ENCODE measurements around the gene RAB17.

RAB17 gene

GRCh38 chr2:237549216-237549615 lies 41.3 kb downstream of the RAB17 start:
- Histone ChIP-seq H3K27ac (no peak overlapping the region), H3K4me3 (no peak overlapping the region)
- no peak for TF ChIP-seq CTCF (IDR thresholded peaks at IDR 0.05)
- DNase-seq (ENCODE audit: low spot score): no peak

GRCh38 chr2:237547841-237548416 lies 42.6 kb downstream of the RAB17 start:
- TF ChIP-seq CTCF (IDR thresholded peaks at IDR 0.05): no peak
- Histone ChIP-seq H3K4me3 (no peak overlapping the region), H3K27ac (no peak overlapping the region)
- DNase-seq (ENCODE audit: low spot score): no peak

GRCh38 chr2:237546876-237547395 lies 43.6 kb downstream of the RAB17 start:
- DNase-seq (ENCODE audit: low spot score): no peak
- no peak for TF ChIP-seq CTCF (IDR thresholded peaks at IDR 0.05)
- Histone ChIP-seq H3K27ac (no peak overlapping the region), H3K4me3 (no peak overlapping the region)

- Histone ChIP-seq H3K27ac (no peak overlapping the region), H3K4me3 (no peak overlapping the region)
- no peak for TF ChIP-seq CTCF (IDR thresholded peaks at IDR 0.05)
- no peak for DNase-seq (ENCODE audit: low spot score)
Measured at GRCh38 chr2:237546040-237546875, 44.3 kb downstream of the RAB17 start.

- H3K27ac ChIP-seq: no peak overlapping the region
- TF ChIP-seq CTCF (IDR thresholded peaks at IDR 0.05): no peak
- no peak for DNase-seq (ENCODE audit: low spot score)
- H3K4me3 ChIP-seq: no peak overlapping the region
Measured at GRCh38 chr2:237542001-237542704, 48.4 kb downstream of the RAB17 start.

- Histone ChIP-seq H3K4me3 (no peak overlapping the region), H3K27ac (no peak overlapping the region)
- no peak for TF ChIP-seq CTCF (IDR thresholded peaks at IDR 0.05)
- no peak for DNase-seq (ENCODE audit: low spot score)
Measured at GRCh38 chr2:237541243-237541642, 49.3 kb downstream of the RAB17 start.

Data from coronary artery (tissue), 2 donors.